NCI-H2081 treated with DMSO at 0.1 percent for 48 hours (cell line): ENCODE results near the gene MYMX.

Experiments
- DNase-seq: peaks from one replicate; lab custom pipeline; 2025; lab: John Stamatoyannopoulos, UW

The MYMX gene

DNA sequence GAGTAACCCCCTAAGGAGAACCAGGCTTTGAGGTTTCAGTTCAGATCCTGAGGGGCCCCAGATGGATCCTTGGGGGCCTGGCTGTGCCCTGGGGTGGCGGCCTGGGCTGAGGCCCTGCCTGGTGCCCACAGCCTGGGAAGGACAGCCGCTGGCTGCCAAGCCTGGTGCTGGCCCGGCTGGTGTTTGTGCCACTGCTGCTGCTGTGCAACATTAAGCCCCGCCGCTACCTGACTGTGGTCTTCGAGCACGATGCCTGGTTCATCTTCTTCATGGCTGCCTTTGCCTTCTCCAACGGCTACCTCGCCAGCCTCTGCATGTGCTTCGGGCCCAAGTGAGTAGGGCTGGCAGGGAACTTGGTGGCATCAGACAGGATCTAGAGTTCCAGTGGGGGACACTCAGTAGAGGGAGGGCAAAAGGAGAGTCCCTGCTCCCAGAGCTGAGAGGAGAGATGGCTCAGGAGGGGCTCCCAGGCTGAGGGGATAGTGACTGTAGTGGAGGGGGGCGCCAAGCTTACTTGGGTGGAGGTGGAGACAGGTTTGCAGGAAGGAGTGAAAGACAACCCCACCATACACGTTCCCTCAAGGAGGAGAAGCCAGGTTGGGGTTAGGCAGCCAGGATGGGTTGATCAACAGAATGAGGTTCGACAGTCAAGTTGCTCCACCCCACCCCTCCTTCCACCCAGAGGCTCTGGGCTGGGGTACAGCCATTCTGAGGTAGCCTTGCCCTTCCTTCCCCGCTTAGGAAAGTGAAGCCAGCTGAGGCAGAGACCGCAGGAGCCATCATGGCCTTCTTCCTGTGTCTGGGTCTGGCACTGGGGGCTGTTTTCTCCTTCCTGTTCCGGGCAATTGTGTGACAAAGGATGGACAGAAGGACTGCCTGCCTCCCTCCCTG, 16.2 kb downstream of the MYMX start:
- no peak for DNase-seq

DNA sequence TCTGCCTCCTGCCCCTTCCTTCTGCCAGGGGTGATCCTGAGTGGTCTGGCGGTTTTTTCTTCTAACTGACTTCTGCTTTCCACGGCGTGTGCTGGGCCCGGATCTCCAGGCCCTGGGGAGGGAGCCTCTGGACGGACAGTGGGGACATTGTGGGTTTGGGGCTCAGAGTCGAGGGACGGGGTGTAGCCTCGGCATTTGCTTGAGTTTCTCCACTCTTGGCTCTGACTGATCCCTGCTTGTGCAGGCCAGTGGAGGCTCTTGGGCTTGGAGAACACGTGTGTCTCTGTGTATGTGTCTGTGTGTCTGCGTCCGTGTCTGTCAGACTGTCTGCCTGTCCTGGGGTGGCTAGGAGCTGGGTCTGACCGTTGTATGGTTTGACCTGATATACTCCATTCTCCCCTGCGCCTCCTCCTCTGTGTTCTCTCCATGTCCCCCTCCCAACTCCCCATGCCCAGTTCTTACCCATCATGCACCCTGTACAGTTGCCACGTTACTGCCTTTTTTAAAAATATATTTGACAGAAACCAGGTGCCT, 16.9 kb downstream of the MYMX start:
- DNase-seq: no peak

DNA sequence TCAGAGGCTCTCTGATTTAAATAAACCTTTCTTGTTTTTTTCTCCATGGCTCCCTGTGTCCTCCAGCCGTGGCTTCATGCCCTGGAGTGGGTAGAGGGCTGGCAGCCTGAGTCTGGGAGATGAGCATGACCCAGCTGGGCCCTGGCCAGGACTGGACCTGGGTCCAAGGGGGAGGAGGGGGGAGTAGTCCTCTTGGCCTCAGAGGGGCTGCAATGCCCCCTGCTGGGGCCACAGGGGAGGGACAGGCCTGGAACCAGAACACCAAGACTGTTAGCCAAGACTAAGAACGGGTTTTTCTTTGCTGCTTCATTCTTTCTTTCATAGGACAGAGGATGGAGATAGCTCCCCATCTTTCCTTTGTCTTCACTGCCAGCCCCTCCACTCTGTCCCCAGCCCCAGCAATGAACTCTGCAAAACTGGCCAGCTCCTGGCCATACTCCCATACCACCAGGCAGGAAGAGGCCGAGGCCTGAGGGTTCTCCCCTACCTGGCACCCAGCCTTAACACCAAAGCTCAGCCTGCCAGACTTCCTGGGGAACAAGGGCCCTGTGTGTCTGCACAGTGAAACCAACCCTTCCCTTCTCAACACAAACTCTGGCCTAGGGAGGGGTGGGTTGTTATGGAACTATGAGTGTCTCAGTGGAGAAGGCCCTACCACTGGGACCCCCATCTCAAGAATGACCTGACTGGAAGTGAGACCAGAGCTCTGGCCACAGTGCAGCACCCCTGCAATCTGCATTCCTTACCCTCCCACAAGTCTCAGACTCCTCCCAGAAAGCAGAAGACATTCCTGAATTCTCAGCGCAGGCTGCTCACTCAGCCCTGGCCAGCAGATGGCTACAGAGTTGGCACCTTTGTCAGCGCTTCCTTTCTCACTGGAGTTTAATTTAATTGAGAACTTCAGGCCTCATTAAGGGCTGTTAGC, 17.6 kb downstream of the MYMX start:
- no peak for DNase-seq

DNA sequence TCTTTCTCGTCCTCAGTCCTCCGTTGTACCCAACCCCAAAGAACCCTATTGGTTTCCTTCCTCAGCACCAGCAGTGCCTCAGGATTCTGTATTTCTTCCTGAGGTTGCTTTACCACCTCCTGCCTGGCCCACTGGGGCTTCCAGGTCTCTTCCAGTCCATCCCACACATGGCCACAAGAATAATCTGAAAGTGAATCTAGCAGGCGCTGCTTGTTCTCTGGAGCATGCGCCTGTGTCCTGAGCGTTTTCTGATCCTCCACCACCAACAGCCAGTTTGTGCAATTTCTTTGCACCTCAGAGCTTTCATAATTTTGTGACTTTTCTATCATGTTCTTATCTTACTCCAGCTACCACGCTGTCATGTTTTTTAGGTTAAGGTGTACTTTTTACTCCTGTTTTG, 18.5 kb downstream of the MYMX start:
- no peak for DNase-seq

DNA sequence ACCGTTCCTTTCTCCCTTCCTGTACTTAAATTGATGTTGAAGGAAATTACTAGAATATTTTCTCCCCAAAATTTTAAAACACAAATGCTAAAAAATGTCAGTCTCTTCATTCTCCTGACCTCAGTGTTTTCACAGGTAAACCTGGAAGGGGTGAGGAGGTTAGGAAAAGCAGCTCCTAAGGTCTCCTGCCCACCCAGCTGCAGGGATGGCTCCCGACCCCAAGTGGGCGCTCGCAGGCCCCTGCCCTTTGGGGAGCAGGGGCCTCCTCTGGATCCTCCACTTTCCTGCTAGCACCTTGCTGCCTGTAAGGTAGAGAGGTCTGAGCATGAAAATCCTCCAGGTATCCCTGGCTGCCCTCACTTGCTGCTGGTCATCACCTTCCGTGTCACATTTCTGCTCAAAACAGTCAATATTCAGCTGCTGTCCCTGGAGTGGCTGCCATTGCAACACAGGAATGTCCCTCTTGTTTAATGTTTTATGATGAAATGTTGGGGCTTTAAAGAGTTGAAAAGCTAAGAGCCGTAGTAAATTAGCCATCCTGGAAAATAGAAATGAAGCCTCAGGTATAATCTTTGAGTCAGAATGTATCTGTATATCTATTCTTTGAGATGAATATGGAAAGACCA, 19.3 kb downstream of the MYMX start:
- DNase-seq: no peak

DNA sequence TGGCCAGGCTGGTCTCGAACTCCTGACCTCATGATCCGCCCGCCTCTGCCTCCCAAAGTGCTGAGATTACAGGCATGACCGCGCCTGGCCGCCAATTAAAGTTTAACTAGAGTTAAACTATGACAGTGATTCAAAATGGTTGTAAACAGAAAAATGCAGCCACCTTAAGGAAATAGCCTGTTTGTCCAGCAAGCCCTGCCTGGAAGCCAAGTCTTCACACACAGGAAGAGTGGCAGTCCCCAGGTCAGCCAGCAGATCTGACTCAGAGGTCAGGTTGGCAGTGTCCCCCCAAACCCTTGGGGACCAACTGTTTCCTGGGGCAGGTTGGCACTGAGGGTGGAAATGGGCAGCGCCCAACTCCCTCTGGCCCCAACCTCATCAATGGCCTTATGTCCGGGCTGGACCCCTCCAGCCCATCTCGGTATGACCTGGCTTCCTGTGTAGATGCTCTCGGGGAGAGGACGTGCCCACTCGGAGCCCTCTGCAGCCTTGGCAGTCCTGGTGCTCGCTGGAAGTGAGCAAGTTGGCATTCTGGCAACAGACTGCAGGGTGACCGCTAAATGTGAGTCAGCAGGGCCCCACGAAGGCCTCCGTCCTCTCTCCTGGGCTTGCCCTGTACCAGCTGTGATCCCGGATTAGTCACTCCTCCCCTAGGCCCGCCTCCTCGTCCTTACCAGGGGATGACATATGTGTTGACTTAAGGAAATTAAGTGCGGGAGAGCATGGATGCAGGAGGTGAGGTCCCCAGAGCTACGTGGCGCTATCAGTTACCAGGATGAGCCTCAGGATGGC, 20.5 kb downstream of the MYMX start:
- peak; percentile 39 for DNase-seq

DNA sequence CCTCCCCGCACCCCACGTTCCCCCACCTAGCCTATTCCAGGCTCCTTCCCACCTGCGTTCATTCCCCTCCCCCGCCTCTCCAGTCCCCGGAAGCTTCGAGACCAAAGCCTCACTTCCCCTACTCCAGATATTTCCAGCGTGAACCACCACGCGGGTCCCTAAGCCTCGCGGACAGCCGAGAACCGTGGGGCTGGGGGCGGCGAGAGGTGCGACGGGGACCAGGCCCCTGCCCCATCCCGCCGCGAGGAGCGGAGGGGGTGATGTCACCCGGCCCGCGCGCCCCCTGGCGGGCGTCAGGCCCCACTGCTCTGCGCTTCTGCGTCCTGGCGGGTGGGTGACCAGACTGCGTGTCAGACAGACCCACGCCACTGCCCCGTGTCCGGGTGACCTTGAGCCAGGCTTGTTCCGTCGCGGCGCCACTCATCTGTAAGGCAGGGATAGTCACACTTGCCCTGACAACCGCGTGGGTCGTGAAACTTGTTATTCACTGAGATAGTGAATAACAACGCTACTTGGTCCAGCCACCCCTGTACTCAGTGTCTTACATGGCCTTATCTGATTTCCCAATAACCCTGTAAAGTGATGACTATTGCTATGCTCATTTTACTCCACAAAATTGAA, 21.2 kb downstream of the MYMX start:
- DNase-seq: no peak

DNA sequence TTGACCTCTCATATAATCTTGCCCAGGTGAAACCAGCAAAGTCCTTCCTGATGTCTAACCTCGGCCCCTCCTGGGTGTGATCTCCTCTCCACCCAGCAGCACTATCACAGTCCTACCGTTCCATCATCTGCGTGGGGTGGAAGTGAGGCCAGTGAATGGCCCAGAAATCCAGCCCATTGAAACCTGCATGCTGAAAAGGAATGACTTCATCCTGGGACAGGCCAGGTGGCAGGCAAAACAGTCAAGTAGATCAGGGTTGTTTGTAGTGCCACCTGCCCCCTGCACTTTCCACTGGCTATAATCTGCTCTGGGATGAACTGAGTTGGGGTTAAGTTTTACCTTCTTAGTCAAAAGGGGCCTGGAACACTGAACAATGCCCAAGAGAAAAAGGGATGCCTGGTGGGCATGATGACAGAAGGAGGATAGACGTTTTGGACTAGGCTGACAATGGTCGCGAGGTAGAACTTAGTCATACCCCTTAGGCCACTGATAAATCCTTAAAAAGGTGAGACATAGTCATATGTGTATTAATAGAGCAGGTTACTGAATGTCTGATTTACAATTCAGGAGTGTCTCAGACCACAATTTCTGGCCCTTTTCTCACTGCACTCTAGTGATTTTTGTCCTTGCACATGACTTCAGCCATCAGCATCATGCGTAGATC, 22.1 kb downstream of the MYMX start:
- no peak for DNase-seq

DNA sequence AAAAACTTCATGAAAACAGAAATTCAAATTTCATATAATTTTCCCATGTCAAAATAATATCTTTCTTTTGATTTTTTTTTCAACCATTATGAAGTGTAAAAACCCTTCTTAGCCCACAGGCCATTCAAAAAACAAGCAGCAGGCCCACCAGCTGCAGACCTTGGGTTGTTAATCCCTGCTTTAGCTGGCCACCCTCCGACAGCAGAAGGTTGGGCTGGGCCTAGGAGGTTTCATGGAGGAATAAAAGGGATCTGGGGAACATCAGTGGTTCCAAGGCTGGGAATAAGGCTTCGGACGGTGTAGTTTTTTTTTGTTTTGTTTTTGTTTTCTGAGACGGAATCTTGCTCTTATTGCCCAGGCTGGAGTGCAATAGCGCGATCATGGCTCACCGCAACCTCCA, 26.6 kb downstream of the MYMX start:
- no peak for DNase-seq

DNA sequence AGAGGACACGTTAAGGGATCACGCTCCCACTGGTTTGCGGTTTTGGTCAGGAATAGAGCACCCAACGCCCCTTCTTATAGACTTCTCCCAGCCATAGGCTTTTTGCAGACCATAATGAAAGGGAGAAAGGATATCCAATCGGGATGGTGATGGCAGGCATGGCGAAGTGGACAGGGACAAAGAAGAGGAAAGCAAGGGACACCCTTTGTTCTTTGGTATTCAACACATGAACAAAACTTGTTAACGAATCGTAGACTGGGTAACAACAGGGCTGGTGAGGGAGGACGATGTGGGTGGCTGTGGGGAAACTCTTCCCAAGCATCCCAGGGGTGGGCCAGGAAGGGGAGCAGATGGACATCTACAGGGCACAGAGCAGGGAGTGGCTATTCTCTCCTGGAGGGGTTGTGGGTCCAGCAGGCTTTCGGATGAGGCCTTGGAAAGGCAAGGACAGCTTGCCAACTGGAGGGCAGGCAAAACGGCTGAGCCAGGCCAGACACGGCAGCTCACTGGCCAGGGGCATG, 28.7 kb downstream of the MYMX start:
- no peak for DNase-seq

DNA sequence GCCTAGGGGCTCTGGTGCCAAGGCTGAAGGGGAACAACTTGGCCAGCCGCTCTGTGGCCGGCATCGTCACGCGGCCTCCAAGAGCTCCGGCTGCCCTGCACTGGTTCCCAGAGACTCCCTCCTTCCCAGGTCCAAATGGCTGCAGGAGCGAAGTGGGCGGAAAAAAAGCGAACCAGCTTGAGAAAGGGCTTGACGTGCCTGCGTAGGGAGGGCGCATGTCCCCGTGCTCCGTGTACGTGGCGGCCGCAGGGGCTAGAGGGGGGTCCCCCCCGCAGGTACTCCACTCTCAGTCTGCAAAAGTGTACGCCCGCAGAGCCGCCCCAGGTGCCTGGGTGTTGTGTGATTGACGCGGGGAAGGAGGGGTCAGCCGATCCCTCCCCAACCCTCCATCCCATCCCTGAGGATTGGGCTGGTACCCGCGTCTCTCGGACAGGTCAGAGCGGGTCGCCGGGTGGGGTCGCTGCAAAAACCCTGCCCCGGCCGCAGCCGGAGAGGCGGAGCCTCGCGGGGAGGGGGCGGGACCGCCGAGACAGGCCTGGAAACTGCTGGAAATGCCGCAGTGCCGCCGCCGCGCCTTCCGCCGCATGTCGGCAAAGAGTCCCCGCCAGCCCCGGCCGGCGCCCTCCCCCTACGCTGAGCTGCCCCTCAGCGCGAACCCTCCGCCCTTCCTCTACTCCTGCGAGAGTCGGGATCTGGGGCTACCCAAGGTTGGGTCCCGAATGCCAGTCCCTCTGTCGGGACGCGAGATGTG, 29.4 kb downstream of the MYMX start:
- no peak for DNase-seq

DNA sequence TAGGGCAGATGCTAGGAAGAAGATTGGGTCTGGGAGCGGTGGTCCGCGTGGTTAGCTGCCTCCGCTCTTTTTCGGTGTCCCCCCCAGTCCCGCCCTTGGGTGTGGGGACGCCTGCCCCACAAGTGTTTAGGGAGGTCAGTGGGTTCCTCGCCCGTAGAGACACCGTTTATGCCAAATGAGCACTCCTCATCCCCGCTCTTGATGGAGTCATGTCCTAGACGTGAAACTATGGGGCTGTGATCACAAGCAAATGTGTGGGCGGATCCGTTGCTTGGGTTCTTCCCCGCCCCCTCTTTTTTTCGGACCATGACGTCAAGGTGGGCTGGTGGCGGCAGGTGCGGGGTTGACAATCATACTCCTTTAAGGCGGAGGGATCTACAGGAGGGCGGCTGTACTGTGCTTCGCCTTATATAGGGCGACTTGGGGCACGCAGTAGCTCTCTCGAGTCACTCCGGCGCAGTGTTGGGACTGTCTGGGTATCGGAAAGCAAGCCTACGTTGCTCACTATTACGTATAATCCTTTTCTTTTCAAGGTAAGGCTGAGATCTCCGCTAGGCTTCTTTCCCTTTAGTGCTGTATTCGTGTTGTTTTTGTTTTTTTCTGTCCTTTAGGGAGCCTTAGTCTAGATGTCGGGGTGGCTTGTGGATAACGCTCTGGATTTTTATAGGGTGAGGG, 30.1 kb downstream of the MYMX start, which contains the start of gene HSP90AB1:
Gene HSP90AB1 (plus strand): TSS at position 439 of the 675 bp plus-strand sequence. CDS start 1,529 bp downstream, outside the sequence.
- DNase-seq: peak; percentile 75

DNA sequence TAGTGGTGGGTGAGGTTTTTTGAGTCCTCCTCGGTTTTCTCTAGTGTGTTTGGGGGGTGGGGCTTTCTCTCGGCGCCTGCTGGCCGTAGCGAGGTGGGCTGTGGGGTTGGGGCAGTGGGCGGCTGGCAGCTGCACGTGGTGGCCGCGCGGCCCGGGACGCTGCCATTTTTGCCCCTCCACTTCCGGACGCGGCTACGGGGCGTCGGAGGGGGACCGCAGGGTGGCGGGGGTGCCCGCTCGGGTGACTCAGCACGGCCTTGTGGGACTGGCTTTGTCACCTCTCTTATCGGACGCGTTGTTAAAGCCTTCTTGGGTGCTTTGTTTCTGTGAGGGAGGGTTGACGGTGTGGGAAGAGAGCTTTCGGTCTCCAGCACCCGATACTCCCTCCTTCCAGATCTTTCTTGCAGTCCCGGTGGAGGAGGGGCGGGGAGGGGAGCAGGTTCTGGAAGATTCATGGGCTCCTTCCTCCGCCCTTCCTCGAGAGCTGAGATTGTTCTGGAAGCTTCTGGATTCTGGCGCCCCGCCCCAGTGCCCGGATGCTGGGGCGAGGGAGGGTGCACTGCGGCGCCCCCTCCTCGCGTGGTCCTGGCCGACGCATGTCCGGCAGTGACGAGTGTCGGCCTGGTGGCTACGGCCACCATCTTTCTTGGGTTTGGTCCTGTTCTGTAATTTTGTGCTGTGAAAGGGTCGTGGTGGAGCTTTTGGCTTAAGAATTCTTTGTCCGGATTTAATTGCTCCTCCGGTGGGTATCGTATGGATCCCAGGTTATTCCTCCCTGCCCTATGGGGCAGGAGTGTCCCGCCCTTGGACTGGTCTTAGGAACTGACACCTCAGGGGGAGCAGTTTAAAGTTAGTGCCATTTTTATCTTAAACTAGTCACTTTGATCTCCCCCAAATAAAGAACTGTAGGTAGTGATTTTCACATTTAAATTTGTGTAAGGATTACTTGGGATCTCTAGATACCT, 30.9 kb downstream of the MYMX start:
- DNase-seq: no peak

DNA sequence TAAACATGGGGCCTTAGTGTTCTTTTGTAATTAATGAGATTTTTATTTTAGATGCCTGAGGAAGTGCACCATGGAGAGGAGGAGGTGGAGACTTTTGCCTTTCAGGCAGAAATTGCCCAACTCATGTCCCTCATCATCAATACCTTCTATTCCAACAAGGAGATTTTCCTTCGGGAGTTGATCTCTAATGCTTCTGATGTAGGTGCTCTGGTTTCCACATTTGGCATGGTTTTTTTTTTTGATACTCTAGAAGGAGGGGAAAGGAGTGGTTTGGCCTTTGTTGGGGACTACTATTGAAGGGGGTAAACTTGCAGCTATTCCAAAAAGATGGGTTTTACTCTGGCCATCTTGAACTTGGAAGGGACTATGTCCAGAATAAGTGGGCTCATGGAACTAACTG, 31.9 kb downstream of the MYMX start:
- no peak for DNase-seq

DNA sequence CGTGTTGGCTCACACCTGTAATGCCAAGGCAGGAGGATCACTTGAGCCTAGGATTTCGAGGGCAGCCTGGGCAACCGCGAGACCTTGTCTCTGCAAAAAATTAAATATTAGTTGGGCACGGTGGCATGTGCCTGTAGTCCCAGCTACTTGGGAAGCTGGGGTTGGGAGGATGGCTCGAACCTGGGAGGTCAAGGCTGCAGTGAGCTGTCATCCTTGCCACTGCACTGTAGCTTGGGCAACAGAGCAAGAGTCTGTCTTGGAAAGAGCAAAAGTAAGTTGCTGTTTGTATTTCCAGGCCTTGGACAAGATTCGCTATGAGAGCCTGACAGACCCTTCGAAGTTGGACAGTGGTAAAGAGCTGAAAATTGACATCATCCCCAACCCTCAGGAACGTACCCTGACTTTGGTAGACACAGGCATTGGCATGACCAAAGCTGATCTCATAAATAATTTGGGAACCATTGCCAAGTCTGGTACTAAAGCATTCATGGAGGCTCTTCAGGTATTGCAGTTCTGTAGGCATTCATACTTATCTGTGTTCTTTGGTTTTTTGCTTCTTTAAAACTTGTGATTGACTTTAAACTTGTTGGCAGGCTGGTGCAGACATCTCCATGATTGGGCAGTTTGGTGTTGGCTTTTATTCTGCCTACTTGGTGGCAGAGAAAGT, 32.5 kb downstream of the MYMX start:
- DNase-seq: no peak

DNA sequence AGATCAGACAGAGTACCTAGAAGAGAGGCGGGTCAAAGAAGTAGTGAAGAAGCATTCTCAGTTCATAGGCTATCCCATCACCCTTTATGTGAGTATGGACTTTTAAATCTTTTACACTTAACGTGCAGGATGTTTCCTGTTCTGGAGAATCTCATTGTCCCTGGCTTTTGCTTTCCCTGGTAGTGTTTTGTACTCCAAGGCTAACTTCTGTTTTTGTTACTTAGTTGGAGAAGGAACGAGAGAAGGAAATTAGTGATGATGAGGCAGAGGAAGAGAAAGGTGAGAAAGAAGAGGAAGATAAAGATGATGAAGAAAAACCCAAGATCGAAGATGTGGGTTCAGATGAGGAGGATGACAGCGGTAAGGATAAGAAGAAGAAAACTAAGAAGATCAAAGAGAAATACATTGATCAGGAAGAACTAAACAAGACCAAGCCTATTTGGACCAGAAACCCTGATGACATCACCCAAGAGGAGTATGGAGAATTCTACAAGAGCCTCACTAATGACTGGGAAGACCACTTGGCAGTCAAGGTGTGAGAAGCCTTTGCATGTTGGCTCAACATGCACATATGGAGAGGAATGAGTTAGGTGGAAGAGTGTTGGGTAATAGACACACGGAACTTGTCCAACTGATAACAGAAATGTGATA, 33.5 kb downstream of the MYMX start:
- no peak for DNase-seq
